H54 (cell line): Measurements from ENCODE around the gene SORCS2.

Source experiments
- DNase-seq: peaks from one replicate; pipeline ENCODE4 v3.0.0; 2011; ENCODE audit warnings: low spot score, mixed read lengths; ENCODE audit not compliant: insufficient read length
- FAIRE-seq: peaks from 3 replicates; lab custom pipeline; 2011; peaks lifted over from hg19 to GRCh38; lab: Jason Lieb, UNC
- POLR2A ChIP-seq: IDR thresholded peaks from 2 replicates; pipeline ENCODE4 v1.6.1; 2011; ENCODE audit warnings: low read depth, mild to moderate bottlenecking, low read length

The SORCS2 gene

GRCh38 chr4:7328913-7329638 lies 136.7 kb downstream of the SORCS2 start:
- FAIRE-seq (no peak), DNase-seq (peak; percentile 75)
- TF ChIP-seq POLR2A = no peak

DNA sequence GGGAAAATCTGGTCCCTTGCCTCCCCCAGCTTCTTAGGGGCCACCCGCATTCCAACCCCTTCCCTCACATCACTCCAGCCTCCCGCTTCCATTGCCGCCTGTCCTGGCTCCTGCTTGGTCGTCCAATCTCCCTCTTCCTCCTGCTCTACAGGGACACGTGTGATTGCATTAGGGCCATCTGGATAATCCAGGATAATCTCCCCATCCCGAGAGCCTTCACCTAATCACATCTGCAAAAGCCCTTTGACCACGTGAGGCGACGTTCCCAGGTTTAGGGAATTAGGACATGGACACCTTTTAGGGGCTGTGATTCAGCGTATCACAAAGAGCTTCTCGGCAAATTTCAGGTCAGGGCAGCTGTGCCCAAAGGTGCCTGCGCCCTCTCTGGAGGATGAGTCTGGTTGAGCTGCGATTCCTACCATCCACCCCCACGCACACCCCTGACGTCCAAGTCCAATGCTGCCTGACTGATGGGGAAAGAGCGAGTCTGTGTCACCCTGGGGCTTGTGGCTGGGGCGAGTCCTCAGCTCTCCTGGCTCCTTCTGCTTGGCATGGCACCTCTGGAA lies 137.8 kb downstream of the SORCS2 start:
- FAIRE-seq = no peak
- DNase-seq = no peak
- no peak for TF ChIP-seq POLR2A

GRCh38 chr4:7330811-7331681 lies 138.7 kb downstream of the SORCS2 start:
- no peak for TF ChIP-seq POLR2A
- DNase-seq = no peak
- no peak for FAIRE-seq

DNA sequence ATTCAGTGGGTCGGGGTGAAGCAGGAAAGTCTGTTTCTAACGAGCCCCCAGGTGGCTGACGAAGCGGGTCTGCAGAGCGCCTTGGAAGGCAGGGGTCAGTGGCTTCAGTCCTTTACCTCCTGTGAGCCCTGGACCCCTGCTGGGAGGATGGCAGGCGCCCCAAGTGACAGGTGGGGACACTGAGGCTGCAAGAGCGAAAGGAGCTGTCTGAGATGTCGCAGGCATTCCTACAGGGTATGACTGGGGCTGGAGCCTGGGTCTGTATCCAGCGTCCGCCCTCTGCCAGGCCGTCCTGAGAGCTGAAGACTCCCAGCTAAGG lies 139.3 kb downstream of the SORCS2 start:
- no peak for FAIRE-seq

DNA sequence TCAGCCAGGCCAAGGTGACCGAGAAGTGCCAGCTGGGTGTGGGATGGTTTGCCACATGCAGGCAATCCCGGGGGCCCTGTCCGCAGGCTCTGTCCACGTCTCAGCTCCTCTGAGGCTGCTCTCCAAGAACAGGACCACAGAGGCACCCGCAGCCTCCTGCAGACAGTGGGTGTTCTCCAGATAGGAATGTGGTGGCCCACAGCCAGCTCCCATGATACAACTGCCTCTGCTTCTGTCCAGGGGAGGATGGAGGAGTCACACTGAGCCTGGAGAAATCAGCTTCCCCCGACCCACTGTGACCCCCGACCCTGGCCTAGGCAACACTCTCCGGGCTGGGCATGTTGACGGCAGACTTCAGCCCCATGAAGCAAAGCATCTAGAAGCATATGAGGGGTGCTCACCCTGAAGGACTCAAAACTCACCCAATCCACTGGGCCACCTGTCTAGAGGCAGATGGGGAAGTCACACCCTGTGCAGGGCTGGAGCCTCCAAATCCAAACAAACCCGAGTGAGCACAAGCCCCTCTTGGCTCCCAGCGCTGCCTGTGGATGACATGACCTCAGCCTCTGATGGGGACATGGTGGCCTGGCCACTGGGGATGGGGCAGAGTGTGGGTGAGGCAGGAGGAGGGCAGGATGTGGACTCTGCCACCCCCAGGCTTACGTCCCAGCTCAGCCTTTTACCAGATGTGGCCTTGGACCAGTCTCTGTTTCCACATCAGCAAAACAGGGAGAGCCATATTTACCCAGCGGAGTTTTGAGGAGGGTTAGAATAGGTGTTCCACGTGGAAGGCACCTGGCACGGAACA lies 140.1 kb downstream of the SORCS2 start:
- FAIRE-seq (no peak), DNase-seq (peak; percentile 56)
- TF ChIP-seq POLR2A = no peak

More for the DNA sequence above, 139.3 kb downstream of the SORCS2 start:
- DNase-seq = no peak
- no peak for TF ChIP-seq POLR2A

GRCh38 chr4:7333024-7333780 lies 140.9 kb downstream of the SORCS2 start:
- no peak for FAIRE-seq
- no peak for TF ChIP-seq POLR2A
- no peak for DNase-seq

DNA sequence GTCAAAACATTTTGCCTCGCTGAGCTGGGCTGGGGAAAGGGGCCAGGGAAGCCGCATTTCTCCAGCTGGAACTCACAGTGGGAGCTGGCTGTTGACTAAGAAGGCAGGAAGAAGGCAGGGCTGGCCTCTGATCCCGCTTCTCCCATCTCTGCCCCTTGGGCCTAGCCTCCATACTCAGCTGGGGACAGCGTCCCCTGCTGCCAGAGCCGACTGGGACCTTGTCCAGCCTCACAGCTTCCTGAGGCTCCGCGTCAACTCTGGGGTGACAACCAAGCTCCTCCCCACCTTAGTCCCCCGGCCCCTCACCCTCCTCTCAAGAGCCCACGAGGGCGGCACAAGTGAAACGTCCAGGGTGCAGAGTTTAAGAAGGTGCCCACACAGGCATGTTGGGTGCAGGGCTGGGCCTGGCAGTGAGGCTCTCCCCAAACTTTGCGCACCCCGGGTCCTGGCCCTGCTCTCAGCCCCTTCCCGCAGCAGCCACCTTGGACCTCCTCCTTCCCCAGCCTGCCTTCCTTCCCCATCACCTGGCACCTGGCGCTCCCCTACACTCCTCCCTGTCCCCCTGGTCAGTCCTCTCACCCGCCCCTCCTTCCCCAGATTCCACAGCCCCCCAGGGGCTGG lies 141.6 kb downstream of the SORCS2 start:
- no peak for DNase-seq
- no peak for TF ChIP-seq POLR2A
- no peak for FAIRE-seq

DNA sequence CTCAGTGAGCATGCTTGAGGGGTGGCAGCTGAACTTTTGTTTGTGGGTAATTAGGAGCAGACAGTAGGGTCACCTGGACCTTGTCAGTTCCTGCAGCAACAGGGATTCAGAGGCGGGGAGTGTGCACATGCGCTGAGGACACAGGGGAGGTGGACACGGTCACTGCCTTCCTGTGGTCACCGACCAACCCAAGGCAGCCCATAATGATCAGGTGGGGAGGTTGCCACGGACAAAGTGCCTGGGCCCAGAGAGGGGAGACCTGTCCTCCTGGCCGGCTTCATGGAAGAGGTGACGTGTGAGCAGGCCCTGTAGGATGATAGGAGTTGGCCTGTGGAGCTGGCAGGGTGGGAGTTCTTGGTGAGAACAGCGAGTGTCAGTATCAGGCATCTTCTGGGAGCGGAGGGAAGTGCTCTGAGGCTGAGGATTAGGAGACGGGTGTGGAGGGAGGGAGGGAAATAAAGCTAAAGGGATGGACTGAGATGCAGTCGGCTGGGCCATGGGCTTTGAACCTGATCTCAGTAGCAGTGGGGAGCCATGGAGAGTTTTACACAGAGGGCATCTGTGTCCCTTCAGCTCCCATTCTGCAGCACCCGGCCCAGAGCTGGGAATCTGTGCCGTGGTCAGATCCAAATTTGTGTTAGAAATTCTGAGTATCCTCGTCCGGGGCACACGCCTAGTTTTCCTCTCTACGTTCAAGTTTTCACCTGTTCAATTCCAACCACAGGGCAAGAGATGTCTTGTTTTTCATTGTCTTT lies 142.4 kb downstream of the SORCS2 start:
- no peak for FAIRE-seq
- no peak for DNase-seq
- no peak for TF ChIP-seq POLR2A

- no peak for FAIRE-seq
Observed at GRCh38 chr4:7335344-7336066, 143.2 kb downstream of the SORCS2 start.

DNA sequence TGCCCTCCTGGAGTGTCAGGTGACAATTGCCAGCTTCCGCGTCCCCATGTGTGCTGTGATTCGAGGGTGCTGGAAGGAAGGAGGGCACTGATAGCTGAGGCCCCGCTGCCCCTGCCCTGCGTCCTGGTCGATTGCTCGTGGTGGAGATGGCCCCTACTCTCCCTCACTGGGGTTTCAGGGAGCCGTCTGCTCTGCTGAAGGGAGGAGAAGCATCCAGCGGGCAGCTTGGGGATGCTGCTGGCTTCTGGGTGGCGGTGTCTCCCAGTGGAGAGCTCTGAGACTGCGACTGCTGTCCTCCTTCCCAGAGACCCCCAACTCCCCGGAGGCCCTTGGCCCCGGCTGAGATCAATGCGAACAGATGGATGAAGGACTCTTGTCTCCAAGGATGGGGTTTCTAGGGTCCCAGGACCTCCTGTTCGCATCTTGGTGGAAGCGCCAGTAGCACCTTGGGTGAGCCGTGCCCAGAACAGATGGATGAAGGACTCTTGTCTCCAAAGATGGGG lies 143.8 kb downstream of the SORCS2 start:
- DNase-seq = no peak
- FAIRE-seq = no peak
- no peak for TF ChIP-seq POLR2A

More at GRCh38 chr4:7335344-7336066, 143.2 kb downstream of the SORCS2 start:
- peak; percentile 65 for DNase-seq
- TF ChIP-seq POLR2A = no peak

DNA sequence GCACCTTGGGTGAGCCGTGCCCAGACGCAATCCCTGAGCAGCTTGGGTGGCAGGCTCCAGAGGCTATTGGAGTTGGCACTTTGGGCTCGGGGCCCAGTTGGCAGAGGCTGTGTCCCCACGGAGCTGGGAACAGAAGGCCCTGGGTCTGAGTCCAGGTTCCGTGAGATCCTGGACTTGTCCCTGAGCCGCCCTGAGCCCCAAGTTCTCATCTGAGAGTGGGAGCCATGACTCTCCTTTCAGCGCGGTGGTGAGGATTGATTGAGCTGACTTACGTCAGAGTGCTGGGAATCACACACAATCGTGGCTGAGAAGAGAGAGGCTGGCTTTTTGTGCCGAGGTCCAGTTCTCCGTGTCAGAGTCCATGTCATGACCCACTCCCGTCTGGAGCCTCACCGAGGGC lies 144.4 kb downstream of the SORCS2 start:
- no peak for TF ChIP-seq POLR2A
- FAIRE-seq (no peak), DNase-seq (no peak)
